22Rv1 (cell line): Measurements from ENCODE around the gene ELOVL7.

ENCODE experiments used
- H3K27ac ChIP-seq: fragments of 450-650 bp; 2 replicates; pipeline ENCODE4 v1.5.1; 2017
- CTCF ChIP-seq: fragments of 450-650 bp; IDR thresholded peaks from 2 replicates; pipeline ENCODE4 v1.5.1; 2017; ENCODE audit warnings: mild to moderate bottlenecking
- ZFX ChIP-seq: fragments of 450-650 bp; IDR thresholded peaks from 2 replicates; pipeline ENCODE4 v1.6.1; 2017; ENCODE audit warnings: antibody characterized with exemption, borderline replicate concordance

ELOVL7 gene

GRCh38 chr5:60794691-60795090, 49.4 kb downstream of the ELOVL7 start:
- no peak for TF ChIP-seq ZFX
- no peak for TF ChIP-seq CTCF
- no peak overlapping the region for H3K27ac ChIP-seq

GRCh38 chr5:60792438-60792837, 51.6 kb downstream of the ELOVL7 start:
- TF ChIP-seq ZFX (no peak), CTCF (no peak)

GRCh38 chr5:60789551-60789950, 54.5 kb downstream of the ELOVL7 start:
- H3K27ac ChIP-seq: no peak overlapping the region
- TF ChIP-seq ZFX (no peak), CTCF (no peak)

More at GRCh38 chr5:60792438-60792837, 51.6 kb downstream of the ELOVL7 start:
- no peak overlapping the region for H3K27ac ChIP-seq

- no peak for TF ChIP-seq ZFX
- no peak for TF ChIP-seq CTCF
- H3K27ac ChIP-seq: no peak overlapping the region
Observed at GRCh38 chr5:60788863-60789513, 55.1 kb downstream of the ELOVL7 start.

- H3K27ac ChIP-seq: no peak overlapping the region
Observed at GRCh38 chr5:60779466-60779865, 64.6 kb downstream of the ELOVL7 start.

GRCh38 chr5:60776343-60776742, 67.7 kb downstream of the ELOVL7 start:
- TF ChIP-seq CTCF: no peak
- no peak for TF ChIP-seq ZFX
- H3K27ac ChIP-seq: no peak overlapping the region

More at GRCh38 chr5:60779466-60779865, 64.6 kb downstream of the ELOVL7 start:
- no peak for TF ChIP-seq ZFX
- no peak for TF ChIP-seq CTCF

GRCh38 chr5:60765019-60765709, 78.9 kb downstream of the ELOVL7 start:
- no peak overlapping the region for H3K27ac ChIP-seq
- TF ChIP-seq ZFX: no peak
- no peak for TF ChIP-seq CTCF
